K562 (cell line): ENCODE data around the gene IRF5. TPM values are rescaled to one million over a fixed set of nuclear protein-coding genes. Genes with fewer than 3 reads are reported as not detected.

Experiments used
- CAMTA2 ChIP-seq: fragments of 250-450 bp; sonication (Bioruptor Pico); conservative IDR thresholded peaks from 2 replicates; pipeline ENCODE4 v1.5.1; 2022
- CTCF ChIP-seq, 3 experiments: IDR thresholded peaks in 2 of 3; conservative IDR thresholded peaks in 1 of 3; 2 replicates each; pipeline ENCODE4 v1.5.1; 2011 to 2012; ENCODE audit warnings: low read length in 3 of 3, mild to moderate bottlenecking in 3 of 3, control low read depth in 2 of 3, improper control_type of control experiment in 1 of 3, inconsistent platforms in 1 of 3, low read depth in 1 of 3, mixed read lengths in 1 of 3, moderate library complexity in 1 of 3; ENCODE audit not compliant: insufficient read depth in 2 of 3
- ELF4 ChIP-seq: fragments of 450-650 bp; formaldehyde crosslinking; IDR thresholded peaks from 2 replicates; pipeline ENCODE4 v1.4.0; 2022; ENCODE audit warnings: missing genetic modification characterization
- GATAD2A ChIP-seq: fragments of 450-650 bp; IDR thresholded peaks from 2 replicates; pipeline ENCODE4 v1.6.1; 2017
- HEY1 ChIP-seq: fragments of 250-450 bp; sonication (Bioruptor Pico); IDR thresholded peaks from 2 replicates; pipeline ENCODE4 v1.5.0; 2020; ENCODE audit warnings: mild to moderate bottlenecking, moderate library complexity, borderline replicate concordance
- MCM5 ChIP-seq: fragments of 450-650 bp; IDR thresholded peaks from 2 replicates; pipeline ENCODE4 v1.6.1; 2016; ENCODE audit warnings: low read depth
- NFE2L1 ChIP-seq: fragments of 450-650 bp; IDR thresholded peaks from 2 replicates; pipeline ENCODE4 v1.6.1; 2016; ENCODE audit warnings: missing genetic modification characterization, low read depth, mild to moderate bottlenecking, missing compliant biosample characterization, moderate library complexity, borderline replicate concordance
- NR2C2 ChIP-seq, 2 experiments: fragments of 200-800 bp in 1 of 2; sonication (Bioruptor generic) in 1 of 2; sonication (generic) in 1 of 2; formaldehyde crosslinking in 1 of 2; IDR thresholded peaks; 2 replicates each; pipeline versions ENCODE4 v1.6.1 to v1.8.0; 2016 to 2022; ENCODE audit warnings: mild to moderate bottlenecking in 1 of 2, missing compliant biosample characterization in 1 of 2, missing genetic modification characterization in 1 of 2, missing genetic modification reagents in 1 of 2
- PREB ChIP-seq: sonication (generic); formaldehyde crosslinking; IDR thresholded peaks from 2 replicates; pipeline ENCODE4 v1.8.1; 2023; ENCODE audit warnings: mild to moderate bottlenecking, missing genetic modification reagents
- REST ChIP-seq, 2 experiments: fragments of 450-650 bp; formaldehyde crosslinking in 1 of 2; IDR thresholded peaks; 2 replicates each; pipeline versions ENCODE4 v1.4.0 to v1.6.1; 2014 to 2020; ENCODE audit warnings: mild to moderate bottlenecking in 2 of 2, borderline replicate concordance in 1 of 2, low read depth in 1 of 2
- SIN3B ChIP-seq: fragments of 450-650 bp; IDR thresholded peaks from 2 replicates; pipeline ENCODE4 v1.6.1; 2017; ENCODE audit warnings: low read depth, mild to moderate bottlenecking, moderate library complexity
- ZNF655 ChIP-seq: fragments of 250-450 bp; sonication (Bioruptor Pico); IDR thresholded peaks from 2 replicates; pipeline ENCODE4 v1.5.0; 2021
- ZSCAN29 ChIP-seq: fragments of 450-650 bp; IDR thresholded peaks from 2 replicates; pipeline ENCODE4 v1.6.1; 2017
- polyA plus RNA-seq, 8 experiments: library from polyadenylated mRNA; depleted of rRNA in 4 of 8; stranded (reverse) in 5 of 8; unstranded in 3 of 8; fragments of >200 nt; fragmentation: Nextera tagmentation in 2 of 8; fragmentation: Illumina TruSeq in 1 of 8; extraction: Ambion mirVana in 2 of 8; extraction: Trizol in 1 of 8; gene quantifications; 2 replicates each; pipeline versions ENCODE4 v1.2.1 to v1.2.3, GENCODE V29; 2011 to 2014; ENCODE audit warnings: inconsistent platforms in 1 of 8, missing spikeins in 1 of 8
- total RNA-seq, 7 experiments: library from RNA; depleted of rRNA in 6 of 7; stranded (reverse); fragments of >200 nt in 6 of 7; fragmentation: Illumina TruSeq in 2 of 7; extraction: Trizol in 2 of 7; gene quantifications; 2 replicates each; pipeline versions ENCODE4 v1.2.1 to v1.2.3, GENCODE V29; 2011 to 2021; ENCODE audit warnings: low replicate concordance in 1 of 7

The IRF5 gene
- total and polyA plus RNA-seq, 9 of the 15 experiments (the other 6 are each of a cell fraction or from before 2014, with no cell fraction given): 0.04 TPM; not detected in 8

GRCh38 chr7:128939861-128940410, 2.2 kb downstream of the IRF5 start (continued):
- TF ChIP-seq HEY1 (CRISPR knock-in tag) (no peak), ELF4 (no peak), PREB (no peak), NFE2L1 (tag) (no peak), CAMTA2 (CRISPR knock-in tag) (no peak), ZNF655 (CRISPR knock-in tag) (no peak), REST (IDR thresholded peaks at IDR 0.05; ENCODE audit: borderline replicate concordance) (no peak), REST (CRISPR knock-in tag; IDR thresholded peaks at IDR 0.05; ENCODE audit: low read depth) (no peak), GATAD2A (no peak), CTCF (IDR thresholded peaks at IDR 0.05 in 2 of 3, conservative IDR thresholded peaks at IDR 0.05 in 1 of 3; ENCODE audit: insufficient read depth in 2 of 3, low read depth in 1 of 3, low read length in 3 of 3) (peak in 2 of 3 experiments; percentile 13 to 29; a peak in 1 of 6 replicates), ZSCAN29 (peak; percentile 83), SIN3B (no peak), MCM5 (no peak), NR2C2 (CRISPR knock-in tag; IDR thresholded peaks at IDR 0.05) (no peak), NR2C2 (tag; IDR thresholded peaks at IDR 0.05) (no peak)
